Mammary epithelial cell (primary cell): Measurements from ENCODE around the gene AP4M1.

ENCODE experiments used
- CTCF ChIP-seq, 2 donors: IDR thresholded peaks in 1 of 2; conservative IDR thresholded peaks in 1 of 2; 2 replicates each; pipeline ENCODE4 v1.5.1; 2011 to 2012; ENCODE audit warnings: inconsistent platforms in 2 of 2, low read length in 2 of 2, mild to moderate bottlenecking in 2 of 2, control low read depth in 1 of 2, low read depth in 1 of 2; ENCODE audit not compliant: insufficient read depth in 1 of 2; ENCODE audit errors: extremely low read depth in 1 of 2
- EZH2 ChIP-seq: IDR thresholded peaks from 2 replicates; pipeline ENCODE4 v1.6.1; 2012; ENCODE audit warnings: low read length, inconsistent platforms, borderline replicate concordance

DNA sequence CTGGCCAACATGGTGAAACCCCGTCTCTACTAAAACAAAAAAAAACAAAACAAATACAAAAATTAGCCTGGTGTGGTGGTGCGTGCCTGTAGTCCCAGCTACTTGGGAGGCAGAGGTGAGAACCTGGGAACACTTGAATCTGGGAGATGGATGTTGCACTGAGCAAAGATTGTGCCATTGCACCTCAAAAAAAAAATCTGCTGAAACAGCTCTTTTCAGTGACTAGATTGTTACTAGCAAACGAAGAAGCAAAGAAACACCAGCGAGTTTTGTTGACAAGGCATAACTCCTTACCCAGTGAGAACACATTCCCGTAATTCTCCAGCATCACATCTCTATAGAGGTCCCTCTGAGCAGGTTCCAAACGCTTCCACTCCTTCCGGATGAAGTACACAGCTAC is 26.6 kb upstream of the AP4M1 start:
- TF ChIP-seq CTCF (conservative IDR thresholded peaks at IDR 0.05 in 1 of 2, IDR thresholded peaks at IDR 0.05 in 1 of 2; ENCODE audit: extremely low read depth in 1 of 2, insufficient read depth in 1 of 2, low read depth in 1 of 2, low read length in 2 of 2) (no peak), EZH2 (no peak)
